ENCODE data around the gene EXOC3L1.

DNA sequence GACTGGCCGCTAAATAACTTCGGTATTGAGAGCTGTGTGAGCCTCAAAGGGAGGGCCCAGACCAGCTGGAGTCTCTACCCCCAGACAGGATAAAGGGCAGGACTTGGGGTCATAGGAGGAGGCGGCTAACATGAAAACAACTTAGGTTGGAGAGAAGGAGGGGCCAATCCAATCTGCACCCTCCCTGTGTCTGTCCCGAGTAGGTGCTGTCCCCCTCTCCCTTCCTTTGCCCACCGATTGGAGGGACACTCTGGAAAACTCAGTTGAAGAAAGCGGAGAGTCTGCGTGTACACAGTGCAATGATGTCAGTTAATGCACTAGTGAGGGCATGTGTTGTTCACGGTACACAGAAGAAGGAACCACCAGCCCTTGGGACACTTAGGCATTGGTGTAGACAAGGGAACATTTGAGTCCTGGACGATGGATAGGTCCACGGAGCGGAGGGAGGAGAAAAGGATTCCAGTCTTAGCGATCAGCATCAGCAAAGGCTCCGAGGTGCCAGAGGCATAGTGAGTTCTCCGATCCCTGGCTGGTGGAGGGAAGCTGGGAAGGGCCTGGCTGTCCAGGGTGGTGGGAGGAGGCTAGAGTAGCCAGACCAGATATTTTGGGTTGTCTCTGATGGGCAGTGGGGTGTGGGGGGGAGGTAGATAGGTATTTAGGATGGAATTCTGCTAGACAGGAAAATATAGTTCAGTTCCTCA is 18.8 kb downstream of the EXOC3L1 start:
- peak in 1 of 4 donors; percentile 6 for TF ChIP-seq POLR2A (IDR thresholded peaks at IDR 0.05)
- TF ChIP-seq, protein P1, sequence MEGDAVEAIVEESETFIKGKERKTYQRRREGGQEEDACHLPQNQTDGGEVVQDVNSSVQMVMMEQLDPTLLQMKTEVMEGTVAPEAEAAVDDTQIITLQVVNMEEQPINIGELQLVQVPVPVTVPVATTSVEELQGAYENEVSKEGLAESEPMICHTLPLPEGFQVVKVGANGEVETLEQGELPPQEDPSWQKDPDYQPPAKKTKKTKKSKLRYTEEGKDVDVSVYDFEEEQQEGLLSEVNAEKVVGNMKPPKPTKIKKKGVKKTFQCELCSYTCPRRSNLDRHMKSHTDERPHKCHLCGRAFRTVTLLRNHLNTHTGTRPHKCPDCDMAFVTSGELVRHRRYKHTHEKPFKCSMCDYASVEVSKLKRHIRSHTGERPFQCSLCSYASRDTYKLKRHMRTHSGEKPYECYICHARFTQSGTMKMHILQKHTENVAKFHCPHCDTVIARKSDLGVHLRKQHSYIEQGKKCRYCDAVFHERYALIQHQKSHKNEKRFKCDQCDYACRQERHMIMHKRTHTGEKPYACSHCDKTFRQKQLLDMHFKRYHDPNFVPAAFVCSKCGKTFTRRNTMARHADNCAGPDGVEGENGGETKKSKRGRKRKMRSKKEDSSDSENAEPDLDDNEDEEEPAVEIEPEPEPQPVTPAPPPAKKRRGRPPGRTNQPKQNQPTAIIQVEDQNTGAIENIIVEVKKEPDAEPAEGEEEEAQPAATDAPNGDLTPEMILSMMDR (IDR thresholded peaks at IDR 0.05): no peak
